HEK293 (cell line): ENCODE data around the gene CAPN15.

ENCODE experiments used
- TF ChIP-seq, protein P1 (sequence below): fragments of 450-650 bp; formaldehyde crosslinking; IDR thresholded peaks from 2 replicates; pipeline ENCODE4 v1.5.1; 2016; ENCODE audit warnings: missing biosample characterization, missing genetic modification characterization

CAPN15 gene

DNA sequence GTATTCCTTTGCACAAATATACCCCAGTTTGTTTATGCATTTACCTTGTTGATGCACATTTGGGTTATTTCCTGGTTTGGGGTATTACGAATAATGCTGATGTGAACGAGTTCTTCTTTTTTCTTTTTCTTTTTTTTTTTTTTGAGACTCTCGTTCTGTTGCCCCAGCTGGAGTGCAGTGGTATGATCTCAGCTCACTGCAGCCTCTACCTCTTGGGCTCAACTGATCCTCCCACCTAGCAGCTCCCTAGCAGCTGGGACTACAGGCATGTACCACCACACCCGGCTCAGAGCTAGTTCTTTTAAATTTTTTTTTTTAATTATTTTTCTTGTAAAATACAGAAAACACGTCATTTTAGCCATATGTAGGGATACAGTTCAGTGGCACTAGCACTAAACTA, 76.4 kb downstream of the CAPN15 start (continued):
- TF ChIP-seq, protein P1, sequence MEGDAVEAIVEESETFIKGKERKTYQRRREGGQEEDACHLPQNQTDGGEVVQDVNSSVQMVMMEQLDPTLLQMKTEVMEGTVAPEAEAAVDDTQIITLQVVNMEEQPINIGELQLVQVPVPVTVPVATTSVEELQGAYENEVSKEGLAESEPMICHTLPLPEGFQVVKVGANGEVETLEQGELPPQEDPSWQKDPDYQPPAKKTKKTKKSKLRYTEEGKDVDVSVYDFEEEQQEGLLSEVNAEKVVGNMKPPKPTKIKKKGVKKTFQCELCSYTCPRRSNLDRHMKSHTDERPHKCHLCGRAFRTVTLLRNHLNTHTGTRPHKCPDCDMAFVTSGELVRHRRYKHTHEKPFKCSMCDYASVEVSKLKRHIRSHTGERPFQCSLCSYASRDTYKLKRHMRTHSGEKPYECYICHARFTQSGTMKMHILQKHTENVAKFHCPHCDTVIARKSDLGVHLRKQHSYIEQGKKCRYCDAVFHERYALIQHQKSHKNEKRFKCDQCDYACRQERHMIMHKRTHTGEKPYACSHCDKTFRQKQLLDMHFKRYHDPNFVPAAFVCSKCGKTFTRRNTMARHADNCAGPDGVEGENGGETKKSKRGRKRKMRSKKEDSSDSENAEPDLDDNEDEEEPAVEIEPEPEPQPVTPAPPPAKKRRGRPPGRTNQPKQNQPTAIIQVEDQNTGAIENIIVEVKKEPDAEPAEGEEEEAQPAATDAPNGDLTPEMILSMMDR (tag by site-specific recombination): no peak
- TF ChIP-seq, all 188 proteins: peak for 1
